ENCODE data around the gene NDUFS2. TPM values are rescaled to one million over a fixed set of nuclear protein-coding genes. Genes with fewer than 3 reads are reported as not detected.

Gene NDUFS2
- total and polyA plus RNA-seq, 9 of the 15 experiments (the other 6 are each of a cell fraction or from before 2014, with no cell fraction given), result 70.0 to 176 (median 141) TPM

DNA sequence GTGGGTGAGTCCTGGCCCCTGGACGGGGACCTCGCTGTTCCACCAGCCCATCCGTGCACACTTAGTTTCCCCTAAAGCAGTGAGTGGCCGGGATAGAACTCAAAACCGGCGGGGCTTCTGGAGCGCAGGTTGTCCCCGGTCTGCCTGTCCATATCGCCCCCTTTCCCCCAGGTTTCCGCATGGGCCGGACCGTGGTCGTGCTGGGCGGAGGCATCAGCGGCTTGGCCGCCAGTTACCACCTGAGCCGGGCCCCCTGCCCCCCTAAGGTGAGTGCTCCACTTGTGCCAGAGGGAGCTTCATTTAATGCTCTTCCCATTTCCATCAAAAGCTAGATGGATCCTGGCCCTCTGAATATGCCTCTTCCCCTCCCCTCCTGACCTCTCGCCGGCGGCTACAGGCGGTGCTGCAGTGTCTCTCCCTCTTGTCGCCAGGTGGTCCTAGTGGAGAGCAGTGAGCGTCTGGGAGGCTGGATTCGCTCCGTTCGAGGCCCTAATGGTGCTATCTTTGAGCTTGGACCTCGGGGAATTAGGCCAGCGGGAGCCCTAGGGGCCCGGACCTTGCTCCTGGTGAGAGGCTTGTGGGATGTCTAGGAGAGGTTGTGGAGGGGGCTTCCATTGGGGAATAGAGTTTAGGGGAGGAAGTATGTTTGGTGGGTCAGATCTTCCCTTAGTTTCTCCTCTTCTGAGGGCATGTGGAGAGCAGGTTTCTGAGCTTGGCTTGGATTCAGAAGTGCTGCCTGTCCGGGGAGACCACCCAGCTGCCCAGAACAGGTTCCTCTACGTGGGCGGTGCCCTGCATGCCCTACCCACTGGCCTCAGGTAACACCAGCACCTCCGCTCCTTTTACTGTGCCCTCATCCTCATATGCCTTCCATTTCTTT, 35.3 kb upstream of the NDUFS2 start (continued):
- TF ChIP-seq, protein P1, sequence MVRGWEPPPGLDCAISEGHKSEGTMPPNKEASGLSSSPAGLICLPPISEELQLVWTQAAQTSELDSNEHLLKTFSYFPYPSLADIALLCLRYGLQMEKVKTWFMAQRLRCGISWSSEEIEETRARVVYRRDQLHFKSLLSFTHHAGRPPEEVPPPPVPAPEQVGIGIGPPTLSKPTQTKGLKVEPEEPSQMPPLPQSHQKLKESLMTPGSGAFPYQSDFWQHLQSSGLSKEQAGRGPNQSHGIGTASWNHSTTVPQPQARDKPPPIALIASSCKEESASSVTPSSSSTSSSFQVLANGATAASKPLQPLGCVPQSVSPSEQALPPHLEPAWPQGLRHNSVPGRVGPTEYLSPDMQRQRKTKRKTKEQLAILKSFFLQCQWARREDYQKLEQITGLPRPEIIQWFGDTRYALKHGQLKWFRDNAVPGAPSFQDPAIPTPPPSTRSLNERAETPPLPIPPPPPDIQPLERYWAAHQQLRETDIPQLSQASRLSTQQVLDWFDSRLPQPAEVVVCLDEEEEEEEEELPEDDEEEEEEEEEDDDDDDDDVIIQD (CRISPR knock-in tag; IDR thresholded peaks at IDR 0.05), result no peak
- TF ChIP-seq, protein P2, sequence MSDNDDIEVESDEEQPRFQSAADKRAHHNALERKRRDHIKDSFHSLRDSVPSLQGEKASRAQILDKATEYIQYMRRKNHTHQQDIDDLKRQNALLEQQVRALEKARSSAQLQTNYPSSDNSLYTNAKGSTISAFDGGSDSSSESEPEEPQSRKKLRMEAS (CRISPR knock-in tag; IDR thresholded peaks at IDR 0.05), result no peak; the same call in 1 of the 2 replicates
- TF ChIP-seq ZKSCAN8 (CRISPR knock-in tag; IDR thresholded peaks at IDR 0.05) (no peak), GATA2 (CRISPR knock-in tag; IDR thresholded peaks at IDR 0.05) (no peak), SETDB1 (IDR thresholded peaks at IDR 0.05; ENCODE audit: low read length) (no peak), ZNF408 (CRISPR knock-in tag; IDR thresholded peaks at IDR 0.05; ENCODE audit: low read depth) (no peak), CBFB (CRISPR knock-in tag; IDR thresholded peaks at IDR 0.05) (0 out of 2 replicates have a peak, but pooled peaks have one; percentile 56), ZNF134 (CRISPR knock-in tag; conservative IDR thresholded peaks at IDR 0.05) (no peak), SMARCA4 (IDR thresholded peaks at IDR 0.05) (no peak), TCF7 (IDR thresholded peaks at IDR 0.05; ENCODE audit: borderline replicate concordance) (0 out of 2 replicates have a peak, but pooled peaks have one; percentile 2), KDM5B (IDR thresholded peaks at IDR 0.05; ENCODE audit: insufficient replicate concordance, low read depth, low read length) (peak; percentile 45), ZNF324 (CRISPR knock-in tag; IDR thresholded peaks at IDR 0.05) (no peak), ZNF133 (CRISPR knock-in tag; IDR thresholded peaks at IDR 0.05) (no peak), DDX20 (tag; IDR thresholded peaks at IDR 0.05; ENCODE audit: low read depth) (no peak)
- TF ChIP-seq, protein P3, sequence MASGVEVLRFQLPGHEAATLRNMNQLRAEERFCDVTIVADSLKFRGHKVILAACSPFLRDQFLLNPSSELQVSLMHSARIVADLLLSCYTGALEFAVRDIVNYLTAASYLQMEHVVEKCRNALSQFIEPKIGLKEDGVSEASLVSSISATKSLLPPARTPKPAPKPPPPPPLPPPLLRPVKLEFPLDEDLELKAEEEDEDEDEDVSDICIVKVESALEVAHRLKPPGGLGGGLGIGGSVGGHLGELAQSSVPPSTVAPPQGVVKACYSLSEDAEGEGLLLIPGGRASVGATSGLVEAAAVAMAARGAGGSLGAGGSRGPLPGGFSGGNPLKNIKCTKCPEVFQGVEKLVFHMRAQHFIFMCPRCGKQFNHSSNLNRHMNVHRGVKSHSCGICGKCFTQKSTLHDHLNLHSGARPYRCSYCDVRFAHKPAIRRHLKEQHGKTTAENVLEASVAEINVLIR (CRISPR knock-in tag; IDR thresholded peaks at IDR 0.05), result no peak
- TF ChIP-seq, protein P4, sequence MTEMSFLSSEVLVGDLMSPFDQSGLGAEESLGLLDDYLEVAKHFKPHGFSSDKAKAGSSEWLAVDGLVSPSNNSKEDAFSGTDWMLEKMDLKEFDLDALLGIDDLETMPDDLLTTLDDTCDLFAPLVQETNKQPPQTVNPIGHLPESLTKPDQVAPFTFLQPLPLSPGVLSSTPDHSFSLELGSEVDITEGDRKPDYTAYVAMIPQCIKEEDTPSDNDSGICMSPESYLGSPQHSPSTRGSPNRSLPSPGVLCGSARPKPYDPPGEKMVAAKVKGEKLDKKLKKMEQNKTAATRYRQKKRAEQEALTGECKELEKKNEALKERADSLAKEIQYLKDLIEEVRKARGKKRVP (CRISPR knock-in tag; IDR thresholded peaks at IDR 0.05), result no peak
- TF ChIP-seq, protein P5, sequence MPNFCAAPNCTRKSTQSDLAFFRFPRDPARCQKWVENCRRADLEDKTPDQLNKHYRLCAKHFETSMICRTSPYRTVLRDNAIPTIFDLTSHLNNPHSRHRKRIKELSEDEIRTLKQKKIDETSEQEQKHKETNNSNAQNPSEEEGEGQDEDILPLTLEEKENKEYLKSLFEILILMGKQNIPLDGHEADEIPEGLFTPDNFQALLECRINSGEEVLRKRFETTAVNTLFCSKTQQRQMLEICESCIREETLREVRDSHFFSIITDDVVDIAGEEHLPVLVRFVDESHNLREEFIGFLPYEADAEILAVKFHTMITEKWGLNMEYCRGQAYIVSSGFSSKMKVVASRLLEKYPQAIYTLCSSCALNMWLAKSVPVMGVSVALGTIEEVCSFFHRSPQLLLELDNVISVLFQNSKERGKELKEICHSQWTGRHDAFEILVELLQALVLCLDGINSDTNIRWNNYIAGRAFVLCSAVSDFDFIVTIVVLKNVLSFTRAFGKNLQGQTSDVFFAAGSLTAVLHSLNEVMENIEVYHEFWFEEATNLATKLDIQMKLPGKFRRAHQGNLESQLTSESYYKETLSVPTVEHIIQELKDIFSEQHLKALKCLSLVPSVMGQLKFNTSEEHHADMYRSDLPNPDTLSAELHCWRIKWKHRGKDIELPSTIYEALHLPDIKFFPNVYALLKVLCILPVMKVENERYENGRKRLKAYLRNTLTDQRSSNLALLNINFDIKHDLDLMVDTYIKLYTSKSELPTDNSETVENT (CRISPR knock-in tag; IDR thresholded peaks at IDR 0.05), result no peak
- TF ChIP-seq, protein P6, sequence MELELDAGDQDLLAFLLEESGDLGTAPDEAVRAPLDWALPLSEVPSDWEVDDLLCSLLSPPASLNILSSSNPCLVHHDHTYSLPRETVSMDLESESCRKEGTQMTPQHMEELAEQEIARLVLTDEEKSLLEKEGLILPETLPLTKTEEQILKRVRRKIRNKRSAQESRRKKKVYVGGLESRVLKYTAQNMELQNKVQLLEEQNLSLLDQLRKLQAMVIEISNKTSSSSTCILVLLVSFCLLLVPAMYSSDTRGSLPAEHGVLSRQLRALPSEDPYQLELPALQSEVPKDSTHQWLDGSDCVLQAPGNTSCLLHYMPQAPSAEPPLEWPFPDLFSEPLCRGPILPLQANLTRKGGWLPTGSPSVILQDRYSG (tag; conservative IDR thresholded peaks at IDR 0.05; ENCODE audit: low read depth), result peak; percentile 32; the same call in 1 of the 2 replicates
- TF ChIP-seq, protein P7, sequence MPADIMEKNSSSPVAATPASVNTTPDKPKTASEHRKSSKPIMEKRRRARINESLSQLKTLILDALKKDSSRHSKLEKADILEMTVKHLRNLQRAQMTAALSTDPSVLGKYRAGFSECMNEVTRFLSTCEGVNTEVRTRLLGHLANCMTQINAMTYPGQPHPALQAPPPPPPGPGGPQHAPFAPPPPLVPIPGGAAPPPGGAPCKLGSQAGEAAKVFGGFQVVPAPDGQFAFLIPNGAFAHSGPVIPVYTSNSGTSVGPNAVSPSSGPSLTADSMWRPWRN (IDR thresholded peaks at IDR 0.05; ENCODE audit: low read depth), result no peak
